Stimulated activated CD8-positive, alpha-beta memory T cell treated with anti-CD3 and anti-CD28 coated beads, Interleukin-4, amount 100 ng/mL, for 24 hours (primary cell): ENCODE data around the gene ZXDA.

Experiments
- DNase-seq: peaks from one replicate; pipeline ENCODE4 v3.0.0-alpha.2; 2020; ENCODE audit warnings: low read depth

The ZXDA gene

GRCh38 chrX:57871463-57871862 lies 38.8 kb downstream of the ZXDA start:
- DNase-seq: no peak
